Measurements from ENCODE around the gene MPLKIP.
"Not testable (repeated sequence)": the region's sequence is repeated elsewhere in the genome, so short reads cannot be mapped to it uniquely, and the experiment has no call there.

Gene MPLKIP

GRCh38 chr7:40134428-40135316 is at the start of gene MPLKIP, which contains the start of gene SUGCT:
MPLKIP (minus strand) TSS chr7:40134622; CDS start chr7:40134567, 55 bp downstream.
SUGCT (plus strand) TSS chr7:40135005.
- DNase-seq: peak; percentile 80 to 84

- DNase-seq: no peak
These were observed 48.0 kb upstream of the MPLKIP start for GRCh38 chr7:40182452-40182851.

GRCh38 chr7:40177071-40177470 is 42.6 kb upstream of the MPLKIP start:
- DNase-seq: no peak

- no peak for DNase-seq
These were observed 41.5 kb upstream of the MPLKIP start for GRCh38 chr7:40175725-40176510.

- not testable (repeated sequence) for DNase-seq
These were observed 40.8 kb upstream of the MPLKIP start for GRCh38 chr7:40175256-40175655.

GRCh38 chr7:40173121-40173520 is 38.7 kb upstream of the MPLKIP start:
- DNase-seq: not testable (repeated sequence)

GRCh38 chr7:40168266-40168665 is 33.8 kb upstream of the MPLKIP start:
- DNase-seq: not testable (repeated sequence)

- DNase-seq: no peak
These were observed 32.9 kb upstream of the MPLKIP start for GRCh38 chr7:40167291-40167690.

GRCh38 chr7:40165216-40165615 is 30.8 kb upstream of the MPLKIP start:
- no peak for DNase-seq

GRCh38 chr7:40162516-40162915 is 28.1 kb upstream of the MPLKIP start:
- no peak for DNase-seq

- no peak for DNase-seq
These were observed 22.6 kb upstream of the MPLKIP start for GRCh38 chr7:40156988-40157387.

- DNase-seq: no peak
These were observed 17.1 kb upstream of the MPLKIP start for GRCh38 chr7:40151504-40151903.

GRCh38 chr7:40148671-40149070 is 14.2 kb upstream of the MPLKIP start:
- no peak for DNase-seq

GRCh38 chr7:40148247-40148580 is 13.8 kb upstream of the MPLKIP start:
- not testable (repeated sequence) for DNase-seq

- no peak for DNase-seq
These were observed 13.2 kb upstream of the MPLKIP start for GRCh38 chr7:40147371-40148246.

GRCh38 chr7:40145596-40146130 is 11.2 kb upstream of the MPLKIP start:
- not testable (repeated sequence) for DNase-seq

GRCh38 chr7:40141916-40142315 is 7.5 kb upstream of the MPLKIP start:
- DNase-seq: not testable (repeated sequence)

GRCh38 chr7:40139891-40140290 is 5.5 kb upstream of the MPLKIP start:
- not testable (repeated sequence) for DNase-seq

- DNase-seq: no peak
These were observed 4.6 kb upstream of the MPLKIP start for GRCh38 chr7:40138973-40139372.

- DNase-seq: no peak
These were observed 3.1 kb upstream of the MPLKIP start for GRCh38 chr7:40137563-40137962.

- peak in 1 of 2 donors; percentile 20 for DNase-seq
These were observed 842 bp upstream of the MPLKIP start for GRCh38 chr7:40135317-40135610.

- DNase-seq: peak in 1 of 2 donors; percentile 3
These were observed 628 bp downstream of the MPLKIP start for GRCh38 chr7:40133561-40134427.
